Lower leg skin (tissue), 4 donors: Measurements from ENCODE around the gene CH25H. TPM values are rescaled to one million over a fixed set of nuclear protein-coding genes. Genes with fewer than 3 reads are reported as not detected.
"Not testable (repeated sequence)": the region's sequence is repeated elsewhere in the genome, so short reads cannot be mapped to it uniquely, and the experiment has no call there.

Source experiments
- DNase-seq, 2 donors: peaks; one replicate each; pipeline ENCODE4 v3.0.0-alpha.2; 2019; ENCODE audit warnings: low spot score in 2 of 2
- H3K4me3 ChIP-seq: fragments of 200-600 bp; sonication (generic); 2 replicates; pipeline ENCODE4 v1.5.1; 2017; ENCODE audit warnings: mild to moderate bottlenecking, low read depth; ENCODE audit not compliant: poor library complexity, severe bottlenecking
- POLR2A ChIP-seq, 2 donors: fragments of 450-650 bp; IDR thresholded peaks; one replicate each; pipeline ENCODE4 v1.6.1; 2016 to 2017; ENCODE audit warnings: antibody characterized with exemption in 2 of 2, mild to moderate bottlenecking in 1 of 2, moderate library complexity in 1 of 2
- WGBS, 2 donors: methylation state at CpG; one replicate each; pipeline ENCODE4 v1.1.5; 2018; 5-methylcytosine and 5-hydroxymethylcytosine counted together
- intact Hi-C: fragments of 100-400 bp; cut with DNase I; formaldehyde crosslinking; loops from one replicate; pipeline ENCODE4 v1.15.0; 2023; ENCODE audit warnings: low total_unique reads
- total RNA-seq, 4 donors: library from RNA; depleted of rRNA; stranded (reverse); fragments of >200 nt; gene quantifications; one replicate each; pipeline ENCODE4 v1.1.0, GENCODE V29; 2016
- TF ChIP-seq, protein P1 (sequence below), 3 donors: fragments of 450-650 bp; IDR thresholded peaks; one replicate each; pipeline ENCODE4 v1.5.1; 2016; ENCODE audit warnings: antibody characterized with exemption in 3 of 3, mild to moderate bottlenecking in 3 of 3, moderate library complexity in 2 of 3

The CH25H gene
- total RNA-seq, 4 donors from 2014 or later, result 0.45 to 2.8 (median 0.97) TPM

DNA sequence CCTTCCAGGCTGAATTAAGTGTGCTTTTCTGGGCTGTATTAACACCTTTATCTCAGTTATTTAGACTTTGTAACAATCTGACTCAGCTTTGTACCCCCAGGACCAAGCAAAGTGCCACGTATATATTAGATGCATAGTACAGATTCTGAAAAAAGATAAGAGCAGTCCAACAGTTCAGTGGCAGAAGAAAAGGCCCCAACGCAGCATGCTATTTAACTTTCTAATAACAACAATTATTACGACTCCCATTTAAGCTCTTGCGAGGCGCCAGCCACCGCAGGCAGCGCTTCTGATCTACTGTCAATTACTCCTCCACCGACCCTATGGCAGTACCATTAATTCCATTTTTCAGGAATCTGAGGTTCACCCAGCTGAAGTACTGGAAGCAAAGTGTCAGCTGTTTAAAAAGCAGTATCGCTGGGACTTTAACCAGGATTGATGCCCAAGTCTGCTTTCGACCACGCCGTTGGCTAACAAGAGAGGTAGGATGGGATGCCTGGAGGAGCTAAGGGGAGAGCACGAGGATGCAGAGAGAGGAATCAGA, 43.8 kb upstream of the CH25H start:
- no peak for DNase-seq
- TF ChIP-seq, protein P1, sequence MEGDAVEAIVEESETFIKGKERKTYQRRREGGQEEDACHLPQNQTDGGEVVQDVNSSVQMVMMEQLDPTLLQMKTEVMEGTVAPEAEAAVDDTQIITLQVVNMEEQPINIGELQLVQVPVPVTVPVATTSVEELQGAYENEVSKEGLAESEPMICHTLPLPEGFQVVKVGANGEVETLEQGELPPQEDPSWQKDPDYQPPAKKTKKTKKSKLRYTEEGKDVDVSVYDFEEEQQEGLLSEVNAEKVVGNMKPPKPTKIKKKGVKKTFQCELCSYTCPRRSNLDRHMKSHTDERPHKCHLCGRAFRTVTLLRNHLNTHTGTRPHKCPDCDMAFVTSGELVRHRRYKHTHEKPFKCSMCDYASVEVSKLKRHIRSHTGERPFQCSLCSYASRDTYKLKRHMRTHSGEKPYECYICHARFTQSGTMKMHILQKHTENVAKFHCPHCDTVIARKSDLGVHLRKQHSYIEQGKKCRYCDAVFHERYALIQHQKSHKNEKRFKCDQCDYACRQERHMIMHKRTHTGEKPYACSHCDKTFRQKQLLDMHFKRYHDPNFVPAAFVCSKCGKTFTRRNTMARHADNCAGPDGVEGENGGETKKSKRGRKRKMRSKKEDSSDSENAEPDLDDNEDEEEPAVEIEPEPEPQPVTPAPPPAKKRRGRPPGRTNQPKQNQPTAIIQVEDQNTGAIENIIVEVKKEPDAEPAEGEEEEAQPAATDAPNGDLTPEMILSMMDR (IDR thresholded peaks at IDR 0.05), result no peak
- no peak for TF ChIP-seq POLR2A (IDR thresholded peaks at IDR 0.05)
- intact Hi-C loops, result no loop called here
- WGBS, 2 donors, result 11 to 14% methylated on average over 13 of the region's 13 CpGs
- peak overlapping the region; percentile 97 for H3K4me3 ChIP-seq

DNA sequence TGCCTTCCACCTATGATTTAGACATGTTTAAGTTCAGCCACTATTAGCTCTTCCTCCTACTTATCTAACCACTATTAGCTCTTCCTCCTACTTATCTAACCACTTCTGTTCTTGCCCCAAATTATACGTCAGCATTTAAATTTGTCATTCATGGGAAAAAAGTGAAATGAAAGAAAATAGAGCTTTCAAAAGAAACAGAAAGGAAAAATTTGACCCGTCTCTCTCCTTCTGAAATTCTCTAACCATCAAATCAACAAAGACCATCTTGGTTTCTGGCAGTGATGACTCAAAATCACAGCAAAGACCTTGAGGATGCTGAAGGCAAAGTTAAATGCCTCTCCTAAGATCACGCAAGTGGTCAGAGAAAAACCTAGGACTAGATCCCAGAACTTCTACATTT, 41.9 kb upstream of the CH25H start:
- H3K4me3 ChIP-seq, result no peak overlapping the region
- 71 to 77% methylated on average over 3 of the region's 3 CpGs for WGBS, 2 donors
- intact Hi-C loops, result no loop called here
- no peak for DNase-seq
- TF ChIP-seq POLR2A (IDR thresholded peaks at IDR 0.05), result no peak
- TF ChIP-seq, protein P1 (IDR thresholded peaks at IDR 0.05), result no peak

DNA sequence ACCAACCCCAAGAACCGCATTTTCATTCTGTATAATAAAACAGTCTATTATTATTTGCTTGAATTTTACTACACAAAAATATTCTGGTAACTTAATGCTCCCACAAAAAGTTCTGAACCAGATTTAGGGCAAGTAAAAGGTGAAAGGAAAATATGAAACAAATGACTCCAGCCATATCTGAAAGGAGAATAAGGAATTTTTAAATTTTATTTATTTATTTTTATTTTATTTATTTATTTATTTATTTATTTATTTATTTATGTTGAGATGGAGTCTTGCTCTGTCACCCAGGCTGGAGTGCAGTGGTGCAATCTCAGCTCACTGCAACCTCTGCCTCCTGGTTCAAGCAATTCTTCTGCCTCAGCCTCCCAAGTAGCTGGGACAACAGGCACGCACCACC, 40.5 kb upstream of the CH25H start:
- 94 to 98% methylated on average over 2 of the region's 2 CpGs for WGBS, 2 donors
- intact Hi-C loops, DNase-seq, H3K4me3 ChIP-seq: not testable (repeated sequence)

DNA sequence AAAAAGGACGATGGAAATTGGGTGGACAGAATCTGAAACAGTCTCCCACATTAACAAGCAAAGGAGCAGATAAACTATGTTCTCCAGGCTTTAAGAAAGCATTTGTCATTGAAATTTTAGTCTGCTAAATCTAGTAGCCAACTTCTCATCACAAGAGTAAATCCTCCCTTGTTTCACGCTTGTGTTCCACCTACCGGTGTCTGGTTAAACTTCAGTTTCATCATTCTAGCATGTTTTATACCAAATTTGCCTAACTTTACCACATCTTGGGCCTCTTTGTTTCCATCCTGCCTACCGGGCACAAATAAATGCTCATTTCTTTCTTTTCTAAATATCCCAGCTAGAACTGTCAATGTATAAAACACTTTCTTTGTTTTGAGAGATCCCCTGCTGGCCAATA, 38.7 kb upstream of the CH25H start:
- intact Hi-C loops, result no loop called here
- TF ChIP-seq, protein P1 (IDR thresholded peaks at IDR 0.05), result no peak
- TF ChIP-seq POLR2A (IDR thresholded peaks at IDR 0.05), result no peak
- DNase-seq, result no peak
- H3K4me3 ChIP-seq, result no peak overlapping the region
- 66 to 72% methylated on average over 4 of the region's 4 CpGs for WGBS, 2 donors

DNA sequence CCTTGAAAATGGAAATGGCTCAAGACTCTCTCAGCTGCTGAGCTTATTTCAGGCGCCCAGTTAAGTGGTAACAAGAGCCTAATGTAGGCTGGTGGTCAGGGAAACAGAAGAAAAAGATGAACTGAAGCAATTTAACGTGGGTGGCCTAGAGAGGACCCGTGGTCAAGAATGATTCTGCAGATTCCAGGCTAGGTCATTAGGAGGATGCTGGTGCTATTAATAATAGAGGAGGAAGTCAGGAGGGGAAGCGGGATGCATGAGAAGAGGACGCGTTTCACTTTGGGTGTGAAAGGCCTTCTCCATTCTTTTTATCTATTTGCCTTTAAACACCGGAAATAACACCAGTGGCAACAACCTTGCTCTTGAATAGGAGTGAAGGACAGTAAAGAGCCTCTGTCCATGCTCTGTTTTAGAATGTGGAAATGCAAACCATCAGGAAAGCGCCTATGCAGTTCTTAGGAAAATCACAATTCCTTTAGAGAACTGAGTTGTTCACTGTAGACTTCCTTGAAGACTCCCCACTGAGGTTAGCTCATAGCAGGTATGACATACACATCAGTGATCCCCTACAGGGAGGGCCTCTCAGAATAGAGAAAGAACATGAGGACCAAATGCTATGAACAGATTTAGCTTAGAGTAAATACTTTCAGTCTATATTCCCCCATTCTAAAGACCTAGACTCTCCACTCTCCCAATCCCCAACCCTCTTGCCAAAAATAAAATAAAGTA, 35.9 kb upstream of the CH25H start:
- no peak for DNase-seq
- intact Hi-C loops, result no loop called here
- whole genome bisulfite sequencing, 2 donors, result 57 to 69% methylated on average over 8 of the region's 8 CpGs
- TF ChIP-seq, protein P1 (IDR thresholded peaks at IDR 0.05), result no peak
- TF ChIP-seq POLR2A (IDR thresholded peaks at IDR 0.05), result no peak
- no peak overlapping the region for H3K4me3 ChIP-seq

DNA sequence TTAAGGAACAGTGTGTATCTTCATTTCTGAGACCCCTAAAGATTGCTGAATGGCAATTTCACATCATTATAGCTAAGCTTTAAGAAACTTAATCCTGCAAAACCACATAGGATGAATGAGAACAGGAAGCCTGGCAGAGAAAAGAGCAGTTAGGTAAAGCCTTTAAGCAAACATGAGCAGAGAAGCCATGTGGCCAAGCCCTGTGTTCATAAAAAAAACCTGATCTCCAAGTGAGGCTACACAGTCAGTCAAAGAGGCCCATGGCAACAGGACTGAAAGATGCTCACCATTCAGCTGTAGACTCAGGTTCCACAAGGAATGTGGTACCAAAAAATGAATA, 35.2 kb upstream of the CH25H start:
- TF ChIP-seq, protein P1 (IDR thresholded peaks at IDR 0.05), result no peak
- TF ChIP-seq POLR2A (IDR thresholded peaks at IDR 0.05), result no peak
- intact Hi-C loops, result no loop called here
- DNase-seq, result no peak
- no peak overlapping the region for H3K4me3 ChIP-seq
